GM12891 (cell line): ENCODE measurements around the gene FAM110C.

Experiments used
- PAX5 ChIP-seq: IDR thresholded peaks from 2 replicates; pipeline ENCODE4 v1.6.1; 2011; ENCODE audit warnings: low read length, moderate library complexity, mild to moderate bottlenecking; ENCODE audit not compliant: insufficient read depth, severe bottlenecking
- POLR2A ChIP-seq: IDR thresholded peaks from 2 replicates; pipeline ENCODE4 v1.6.1; 2011; ENCODE audit warnings: low read depth, low read length, control low read depth
- POLR2AphosphoS5 ChIP-seq: IDR thresholded peaks from 2 replicates; pipeline ENCODE4 v1.6.1; 2011; ENCODE audit warnings: low read depth, low read length, control low read depth
- POU2F2 ChIP-seq: IDR thresholded peaks from 2 replicates; pipeline ENCODE4 v1.6.1; 2011; ENCODE audit warnings: low read depth, mild to moderate bottlenecking, control low read depth, low read length, moderate library complexity
- SPI1 ChIP-seq: IDR thresholded peaks from 2 replicates; pipeline ENCODE4 v1.6.1; 2011; ENCODE audit warnings: low read depth, low read length, control low read depth
- TAF1 ChIP-seq: IDR thresholded peaks from 2 replicates; pipeline ENCODE4 v1.6.1; 2011; ENCODE audit warnings: low read depth, low read length, control low read depth

GRCh38 chr2:46471-47345 is at the start of gene FAM110C:
- no peak for TF ChIP-seq POLR2A
- TF ChIP-seq POLR2AphosphoS5: no peak
- no peak for TF ChIP-seq TAF1
- no peak for TF ChIP-seq PAX5
- no peak for TF ChIP-seq SPI1
- TF ChIP-seq POU2F2: no peak
